K562 (cell line): ENCODE measurements around the gene RARRES2. TPM values are rescaled to one million over a fixed set of nuclear protein-coding genes. Genes with fewer than 3 reads are reported as not detected.

Experiments used
- ATAC-seq: fragments of 200-7000 bp; cut with Tn5 transposase; 3 replicates; pipeline ENCODE4 v1.9.1; 2020; ENCODE audit warnings: moderate library complexity
- BruUV-seq: library from RNA; stranded (reverse); fragments of 400-500 nt; replicated peaks from 2 replicates; lab custom pipeline; 2021; lab: Mats Ljungman, UMichigan
- CTCF ChIA-PET: fragments of 300-600 bp; formaldehyde crosslinking; extraction: SDS; loops from one replicate; lab custom pipeline; 2021; ENCODE audit warnings: low intra/inter-chr PET ratio; lab: Yijun Ruan, JAX
- POLR2A ChIA-PET: fragments of 300-600, 350-650 bp; sonication (Branson Sonifier 250); formaldehyde crosslinking; extraction: SDS; loops from one replicate; lab custom pipeline; 2021; ENCODE audit warnings: antibody characterized with exemption, inconsistent platforms; lab: Yijun Ruan, JAX
- DNase-seq, 4 experiments: peaks; one replicate each; pipeline versions ENCODE4 v3.0.0 to v3.0.0-alpha.2; 2011 to 2018; ENCODE audit warnings: low spot score in 3 of 4, mixed read lengths in 3 of 4; ENCODE audit errors: extremely low read depth in 1 of 4
- FAIRE-seq: peaks from 2 replicates; lab custom pipeline; 2011; peaks lifted over from hg19 to GRCh38; lab: Jason Lieb, UNC
- H2AFZ ChIP-seq: 2 replicates; pipeline ENCODE4 v1.6.0; 2011; ENCODE audit warnings: low read depth, low read length, control low read depth, inconsistent platforms
- H3K27ac ChIP-seq: fragments of 200-600 bp; 3 replicates; pipeline ENCODE4 v1.8.0; 2011; ENCODE audit warnings: low read depth, mild to moderate bottlenecking, control low read depth, inconsistent platforms, low read length, moderate library complexity, mixed read lengths; ENCODE audit errors: extremely low read depth
- H3K27me3 ChIP-seq, 2 experiments: fragments of 300-600 bp in 1 of 2; 2 replicates in 1 of 2; 3 replicates in 1 of 2; pipeline versions ENCODE4 v1.6.0 to v1.8.0; 2011; ENCODE audit warnings: inconsistent platforms in 2 of 2, low read length in 2 of 2, mild to moderate bottlenecking in 1 of 2, mixed read lengths in 1 of 2, moderate library complexity in 1 of 2; ENCODE audit not compliant: control insufficient read depth in 2 of 2, insufficient read depth in 2 of 2
- H3K36me3 ChIP-seq: fragments of 300-600 bp; 3 replicates; pipeline ENCODE4 v1.8.0; 2011; ENCODE audit warnings: mild to moderate bottlenecking, low read length, inconsistent platforms; ENCODE audit not compliant: control insufficient read depth, insufficient read depth
- H3K4me1 ChIP-seq, 2 experiments: fragments of 200-600 bp in 1 of 2; replicated peaks in 1 of 2; 2 replicates in 1 of 2; 3 replicates in 1 of 2; pipeline versions ENCODE4 v1.5.1 to v1.8.0; 2011; ENCODE audit warnings: inconsistent platforms in 2 of 2, low read length in 2 of 2, mild to moderate bottlenecking in 1 of 2, mixed read lengths in 1 of 2, moderate library complexity in 1 of 2; ENCODE audit not compliant: control insufficient read depth in 2 of 2, insufficient read depth in 2 of 2
- H3K4me2 ChIP-seq: 2 replicates; pipeline ENCODE4 v1.6.1; 2011; ENCODE audit warnings: low read length, control low read depth, inconsistent platforms, mixed read lengths; ENCODE audit not compliant: insufficient read depth
- H3K4me3 ChIP-seq: fragments of 200-600 bp; sonication (generic), shearing (Covaris generic); 2 replicates; pipeline ENCODE4 v1.5.1; 2016; ENCODE audit warnings: control low read depth, inconsistent platforms
- H3K79me2 ChIP-seq: fragments of 200-600 bp; 3 replicates; pipeline ENCODE4 v1.8.0; 2011; ENCODE audit warnings: low read length, inconsistent platforms; ENCODE audit not compliant: control insufficient read depth, insufficient read depth
- H3K9ac ChIP-seq, 2 experiments: 2 replicates each; pipeline versions ENCODE4 v1.6.0 to v1.6.1; 2011; ENCODE audit warnings: low read depth in 2 of 2, low read length in 2 of 2, control low read depth in 1 of 2, inconsistent platforms in 1 of 2, mild to moderate bottlenecking in 1 of 2, mixed read lengths in 1 of 2; ENCODE audit not compliant: insufficient read depth in 1 of 2
- H3K9me1 ChIP-seq: one replicate; pipeline ENCODE4 v1.6.0; 2011; ENCODE audit warnings: inconsistent platforms, mild to moderate bottlenecking, low read length, moderate library complexity; ENCODE audit not compliant: control insufficient read depth, insufficient read depth
- H3K9me3 ChIP-seq: replicated peaks from 2 replicates; pipeline ENCODE4 v1.5.1; 2011; ENCODE audit warnings: low read depth, low read length, inconsistent platforms; ENCODE audit not compliant: control insufficient read depth, insufficient read depth
- H4K20me1 ChIP-seq: replicated peaks from 2 replicates; pipeline ENCODE4 v1.6.1; 2011; ENCODE audit warnings: low read length, inconsistent platforms, mixed read lengths; ENCODE audit not compliant: control insufficient read depth, insufficient read depth
- CEBPB ChIP-seq: fragments of 450-650 bp; IDR thresholded peaks from 2 replicates; pipeline ENCODE4 v1.6.1; 2016; ENCODE audit warnings: missing genetic modification characterization, missing compliant biosample characterization
- GTF2F1 ChIP-seq: IDR thresholded peaks from 2 replicates; pipeline ENCODE4 v1.6.1; 2011; ENCODE audit warnings: low read depth, low read length, improper control_type of control experiment
- HDAC1 ChIP-seq, 2 experiments: fragments of 450-650 bp; IDR thresholded peaks; 2 replicates each; pipeline ENCODE4 v1.6.1; 2016 to 2017; ENCODE audit warnings: inconsistent platforms in 1 of 2, mild to moderate bottlenecking in 1 of 2, moderate library complexity in 1 of 2
- KAT2B ChIP-seq: IDR thresholded peaks from one replicate; pipeline ENCODE4 v1.6.1; 2012; ENCODE audit warnings: low read depth, mild to moderate bottlenecking, control low read depth, inconsistent platforms, low read length, moderate library complexity
- POLR2G ChIP-seq: fragments of 200-400 bp; formaldehyde crosslinking; IDR thresholded peaks from 2 replicates; pipeline ENCODE4 v1.6.1; 2017; ENCODE audit warnings: low read depth, mild to moderate bottlenecking, antibody characterized with exemption, low read length, moderate library complexity
- RAD51 ChIP-seq: fragments of 450-650 bp; IDR thresholded peaks from 2 replicates; pipeline ENCODE4 v1.7.1; 2016; ENCODE audit warnings: low read depth, mild to moderate bottlenecking, borderline replicate concordance
- SMARCA5 ChIP-seq: fragments of 450-650 bp; IDR thresholded peaks from 2 replicates; pipeline ENCODE4 v1.6.1; 2016
- TEAD1 ChIP-seq, 2 experiments: fragments of 450-650 bp in 1 of 2; sonication (generic) in 1 of 2; formaldehyde crosslinking; IDR thresholded peaks; 2 replicates each; pipeline versions ENCODE4 v1.4.0 to v1.8.0; 2020 to 2022; ENCODE audit warnings: mild to moderate bottlenecking in 2 of 2, missing genetic modification reagents in 1 of 2
- ZNF384 ChIP-seq: IDR thresholded peaks from 2 replicates; pipeline ENCODE4 v1.6.1; 2012; ENCODE audit warnings: low read depth, low read length, improper control_type of control experiment
- ZNF395 ChIP-seq: fragments of 200-800 bp; sonication (Bioruptor generic); IDR thresholded peaks from 2 replicates; pipeline ENCODE4 v1.6.1; 2017; ENCODE audit warnings: missing genetic modification characterization, missing compliant biosample characterization
- ZNF589 ChIP-seq: fragments of 200-800 bp; sonication (Bioruptor generic); IDR thresholded peaks from 2 replicates; pipeline ENCODE4 v1.6.1; 2016; ENCODE audit warnings: low read depth, missing genetic modification characterization, missing compliant biosample characterization
- ZNF668 ChIP-seq: fragments of 250-450 bp; sonication (Bioruptor Pico); IDR thresholded peaks from 2 replicates; pipeline ENCODE4 v1.8.0; 2022; ENCODE audit warnings: mild to moderate bottlenecking, inconsistent platforms
- WGBS: fragments of 100-300 bp; shearing (Covaris generic); methylation state at CpG from one replicate; pipeline ENCODE4 v1.1.6; 2016; ENCODE audit warnings: low coverage, mixed read lengths; ENCODE audit not compliant: insufficient coverage; ENCODE audit errors: missing lambda C conversion rate; 5-methylcytosine and 5-hydroxymethylcytosine counted together
- in situ Hi-C: fragments of 300-500 bp; cut with MboI; formaldehyde crosslinking; loops from 4 replicates; pipeline ENCODE4 v1.15.0; 2018; ENCODE audit warnings: inconsistent platforms, mixed read lengths
- intact Hi-C: fragments of 100-400 bp; cut with micrococcal nuclease; formaldehyde crosslinking; loops from 2 replicates; pipeline ENCODE4 v1.14.2; 2022
- polyA plus RNA-seq, 8 experiments: library from polyadenylated mRNA; depleted of rRNA in 4 of 8; stranded (reverse) in 5 of 8; unstranded in 3 of 8; fragments of >200 nt; fragmentation: Nextera tagmentation in 2 of 8; fragmentation: Illumina TruSeq in 1 of 8; extraction: Ambion mirVana in 2 of 8; extraction: Trizol in 1 of 8; gene quantifications; 2 replicates each; pipeline versions ENCODE4 v1.2.1 to v1.2.3, GENCODE V29; 2011 to 2014; ENCODE audit warnings: inconsistent platforms in 1 of 8, missing spikeins in 1 of 8
- total RNA-seq, 7 experiments: library from RNA; depleted of rRNA in 6 of 7; stranded (reverse); fragments of >200 nt in 6 of 7; fragmentation: Illumina TruSeq in 2 of 7; extraction: Trizol in 2 of 7; gene quantifications; 2 replicates each; pipeline versions ENCODE4 v1.2.1 to v1.2.3, GENCODE V29; 2011 to 2021; ENCODE audit warnings: low replicate concordance in 1 of 7
- TF ChIP-seq, protein P1 (sequence below), 2 experiments: fragments of 150-350 bp in 1 of 2; IDR thresholded peaks; 2 replicates each; pipeline ENCODE4 v1.6.1; 2012 to 2016; ENCODE audit warnings: low read depth in 2 of 2, low read length in 2 of 2, mild to moderate bottlenecking in 1 of 2, moderate library complexity in 1 of 2

The RARRES2 gene
- total and polyA plus RNA-seq, 9 of the 15 experiments (the other 6 are each of a cell fraction or from before 2014, with no cell fraction given): 0.11 to 1.7 (median 0.23) TPM; not detected in 6

- peak; percentile 47; the same call in 1 of the 2 replicates for TF ChIP-seq POLR2G
- peak; percentile 50; the same call in 1 of the 2 replicates for TF ChIP-seq ZNF395
- TF ChIP-seq TEAD1 (CRISPR knock-in tag; IDR thresholded peaks at IDR 0.05): peak in 1 of 2 experiments; percentile 14; a peak in 1 of 4 replicates
- peak; percentile 53; the same call in 1 of the 2 replicates for TF ChIP-seq CEBPB (tag)
Measured at GRCh38 chr7:150325110-150325611, 16.3 kb downstream of the RARRES2 start (continued).

GRCh38 chr7:150324373-150324961 is 17.0 kb downstream of the RARRES2 start:
- BruUV-seq: no TSS peak
- no peaks in the 10 kb centered on the region for H4K20me1 ChIP-seq
- H3K27me3 ChIP-seq: no peaks in the 10 kb centered on the region
- peak overlapping the region; percentile 68 for H3K4me3 ChIP-seq
- no peaks in the 10 kb centered on the region for H3K9me1 ChIP-seq
- peaks cover 64% of the 10 kb centered on the region for H3K36me3 ChIP-seq
- H3K9ac ChIP-seq: peak overlapping the region; percentile 96
- ATAC-seq (peak; percentile 20), FAIRE-seq (no peak), DNase-seq (peak in 3 of 4 experiments; percentile 50 to 65 (median 50))
- peak overlapping the region; percentile 100 for H3K4me2 ChIP-seq
- H3K79me2 ChIP-seq: peaks cover 87% of the 10 kb centered on the region
- no peaks in the 10 kb centered on the region for H3K9me3 ChIP-seq
- ChIA-PET POLR2A (interaction anchor here (0.6 to 5.9 kb wide), 6 partner anchors 11 to 22 kb away, joined by 3 to 35 read pairs (median 3); no protein-coding TSS in a partner anchor), CTCF (no interaction called here)
- in situ Hi-C loops (loop anchor here (5.0 kb wide), 1 partner anchor 37 kb away; no protein-coding TSS in a partner anchor), intact Hi-C loops (loop anchor here (1.0 to 5.0 kb wide), 2 partner anchors 32 to 633 kb away; no protein-coding TSS in a partner anchor)
- H2AFZ ChIP-seq: peak overlapping the region; percentile 79
- H3K27ac ChIP-seq: peak overlapping the region; percentile 99
- WGBS: 27% methylated on average over 12 of the region's 12 CpGs
- peaks cover 42 to 46% of the 10 kb centered on the region in 2 experiments for H3K4me1 ChIP-seq
- TF ChIP-seq ZNF589 (CRISPR knock-in tag) (peak; percentile 45; the same call in 1 of the 2 replicates), RAD51 (no peak), KAT2B (peak; percentile 40), SMARCA5 (peak; percentile 23; the same call in 1 of the 2 replicates), ZNF384 (no peak), GTF2F1 (0 out of 2 replicates have a peak, but pooled peaks have one; percentile 21), ZNF668 (CRISPR knock-in tag) (no peak), HDAC1 (IDR thresholded peaks at IDR 0.05) (peak in 1 of 2 experiments; percentile 27; a peak in 1 of 4 replicates)
- TF ChIP-seq, protein P1, sequence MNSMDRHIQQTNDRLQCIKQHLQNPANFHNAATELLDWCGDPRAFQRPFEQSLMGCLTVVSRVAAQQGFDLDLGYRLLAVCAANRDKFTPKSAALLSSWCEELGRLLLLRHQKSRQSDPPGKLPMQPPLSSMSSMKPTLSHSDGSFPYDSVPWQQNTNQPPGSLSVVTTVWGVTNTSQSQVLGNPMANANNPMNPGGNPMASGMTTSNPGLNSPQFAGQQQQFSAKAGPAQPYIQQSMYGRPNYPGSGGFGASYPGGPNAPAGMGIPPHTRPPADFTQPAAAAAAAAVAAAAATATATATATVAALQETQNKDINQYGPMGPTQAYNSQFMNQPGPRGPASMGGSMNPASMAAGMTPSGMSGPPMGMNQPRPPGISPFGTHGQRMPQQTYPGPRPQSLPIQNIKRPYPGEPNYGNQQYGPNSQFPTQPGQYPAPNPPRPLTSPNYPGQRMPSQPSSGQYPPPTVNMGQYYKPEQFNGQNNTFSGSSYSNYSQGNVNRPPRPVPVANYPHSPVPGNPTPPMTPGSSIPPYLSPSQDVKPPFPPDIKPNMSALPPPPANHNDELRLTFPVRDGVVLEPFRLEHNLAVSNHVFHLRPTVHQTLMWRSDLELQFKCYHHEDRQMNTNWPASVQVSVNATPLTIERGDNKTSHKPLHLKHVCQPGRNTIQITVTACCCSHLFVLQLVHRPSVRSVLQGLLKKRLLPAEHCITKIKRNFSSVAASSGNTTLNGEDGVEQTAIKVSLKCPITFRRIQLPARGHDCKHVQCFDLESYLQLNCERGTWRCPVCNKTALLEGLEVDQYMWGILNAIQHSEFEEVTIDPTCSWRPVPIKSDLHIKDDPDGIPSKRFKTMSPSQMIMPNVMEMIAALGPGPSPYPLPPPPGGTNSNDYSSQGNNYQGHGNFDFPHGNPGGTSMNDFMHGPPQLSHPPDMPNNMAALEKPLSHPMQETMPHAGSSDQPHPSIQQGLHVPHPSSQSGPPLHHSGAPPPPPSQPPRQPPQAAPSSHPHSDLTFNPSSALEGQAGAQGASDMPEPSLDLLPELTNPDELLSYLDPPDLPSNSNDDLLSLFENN (IDR thresholded peaks at IDR 0.05; ENCODE audit: low read depth in 2 of 2, low read length in 2 of 2): 0 out of 4 replicates have a peak, but pooled peaks of 1 of the 2 experiments have one; percentile 23
